HepG2 (cell line): Measurements from ENCODE around the gene BPHL. TPM values are rescaled to one million over a fixed set of nuclear protein-coding genes. Genes with fewer than 3 reads are reported as not detected.

Source experiments
- ARNTL ChIP-seq: sonication (generic); formaldehyde crosslinking; IDR thresholded peaks from 2 replicates; pipeline ENCODE4 v1.4.0; 2020; ENCODE audit warnings: mild to moderate bottlenecking, missing genetic modification reagents
- CEBPB ChIP-seq: IDR thresholded peaks from 2 replicates; pipeline ENCODE4 v1.6.1; 2011; ENCODE audit warnings: low read depth, low read length, improper control_type of control experiment, borderline replicate concordance
- FLYWCH1 ChIP-seq: sonication (generic); formaldehyde crosslinking; IDR thresholded peaks from 2 replicates; pipeline ENCODE4 v1.8.1; 2023; ENCODE audit warnings: mild to moderate bottlenecking, missing genetic modification reagents
- FOSL2 ChIP-seq: sonication (generic); formaldehyde crosslinking; IDR thresholded peaks from 2 replicates; pipeline ENCODE4 v1.4.0; 2020; ENCODE audit warnings: missing genetic modification reagents
- FOXA1 ChIP-seq, 2 experiments: fragments of 450-650 bp in 1 of 2; sonication (generic) in 1 of 2; formaldehyde crosslinking in 1 of 2; IDR thresholded peaks; 2 replicates each; pipeline versions ENCODE4 v1.4.0 to v1.6.1; 2016 to 2020; ENCODE audit warnings: missing genetic modification reagents in 1 of 2
- HNRNPLL ChIP-seq: fragments of 200-400 bp; formaldehyde crosslinking; IDR thresholded peaks from 2 replicates; pipeline ENCODE4 v1.6.1; 2017; ENCODE audit warnings: mild to moderate bottlenecking, low read depth, low read length; ENCODE audit not compliant: poor library complexity, severe bottlenecking
- KDM4B ChIP-seq: sonication (generic); formaldehyde crosslinking; IDR thresholded peaks from 2 replicates; pipeline ENCODE4 v1.4.0; 2020; ENCODE audit warnings: missing genetic modification reagents
- KLF12 ChIP-seq: sonication (generic); formaldehyde crosslinking; IDR thresholded peaks from 2 replicates; pipeline ENCODE4 v1.4.0; 2020; ENCODE audit warnings: missing genetic modification reagents, borderline replicate concordance
- KLF15 ChIP-seq: sonication (generic); formaldehyde crosslinking; IDR thresholded peaks from 2 replicates; pipeline ENCODE4 v1.8.1; 2023; ENCODE audit warnings: borderline replicate concordance, mild to moderate bottlenecking, inconsistent platforms, missing genetic modification reagents, mixed read lengths
- NCOA1 ChIP-seq: sonication (generic); formaldehyde crosslinking; IDR thresholded peaks from 2 replicates; pipeline ENCODE4 v1.9.0; 2021; ENCODE audit warnings: missing genetic modification reagents
- NFYC ChIP-seq: IDR thresholded peaks from 2 replicates; pipeline ENCODE4 v1.6.1; 2016; ENCODE audit warnings: missing genetic modification reagents, missing compliant biosample characterization
- NR2F1 ChIP-seq, 2 experiments: fragments of 450-650 bp in 1 of 2; formaldehyde crosslinking in 1 of 2; IDR thresholded peaks; 2 replicates each; pipeline versions ENCODE4 v1.5.0 to v1.6.1; 2016 to 2020; ENCODE audit warnings: mild to moderate bottlenecking in 1 of 2, missing compliant biosample characterization in 1 of 2, missing genetic modification reagents in 1 of 2, moderate library complexity in 1 of 2
- PAWR ChIP-seq: sonication (generic); formaldehyde crosslinking; IDR thresholded peaks from 2 replicates; pipeline ENCODE4 v1.4.0; 2020; ENCODE audit warnings: missing genetic modification reagents, mild to moderate bottlenecking, borderline replicate concordance
- SMAD1 ChIP-seq: sonication (generic); formaldehyde crosslinking; IDR thresholded peaks from 2 replicates; pipeline ENCODE4 v1.4.0; 2020; ENCODE audit warnings: missing genetic modification reagents, low read depth, mild to moderate bottlenecking, borderline replicate concordance
- SMYD3 ChIP-seq: sonication (generic); formaldehyde crosslinking; IDR thresholded peaks from 2 replicates; pipeline ENCODE4 v1.8.1; 2023; ENCODE audit warnings: mild to moderate bottlenecking, missing genetic modification reagents
- SRSF1 ChIP-seq: fragments of 200-400 bp; formaldehyde crosslinking; optimal IDR thresholded peaks from 2 replicates; pipeline ENCODE3; 2017; ENCODE audit warnings: mild to moderate bottlenecking, low read depth, low read length, moderate library complexity
- SUZ12 ChIP-seq: fragments of 150-350 bp; IDR thresholded peaks from 2 replicates; pipeline ENCODE4 v1.6.1; 2014; ENCODE audit warnings: low read depth, low read length
- TRIM24 ChIP-seq: sonication (generic); formaldehyde crosslinking; IDR thresholded peaks from 2 replicates; pipeline ENCODE4 v1.8.0; 2022; ENCODE audit warnings: mild to moderate bottlenecking, missing genetic modification reagents
- ZFP36 ChIP-seq: fragments of 150-350 bp; IDR thresholded peaks from 2 replicates; pipeline ENCODE4 v1.6.1; 2018; ENCODE audit warnings: borderline replicate concordance, low read length, low read depth; ENCODE audit not compliant: partially characterized antibody
- ZFP41 ChIP-seq: sonication (generic); formaldehyde crosslinking; IDR thresholded peaks from 2 replicates; pipeline ENCODE4 v1.4.0; 2020; ENCODE audit warnings: mild to moderate bottlenecking, missing genetic modification reagents, borderline replicate concordance
- ZNF143 ChIP-seq: sonication (generic); formaldehyde crosslinking; IDR thresholded peaks from 2 replicates; pipeline ENCODE4 v1.4.0; 2020; ENCODE audit warnings: missing genetic modification reagents
- ZNF326 ChIP-seq: sonication (generic); formaldehyde crosslinking; IDR thresholded peaks from 2 replicates; pipeline ENCODE4 v1.4.0; 2020; ENCODE audit warnings: missing genetic modification reagents, borderline replicate concordance
- ZNF335 ChIP-seq: sonication (generic); formaldehyde crosslinking; IDR thresholded peaks from 2 replicates; pipeline ENCODE4 v1.4.0; 2020; ENCODE audit warnings: missing genetic modification reagents
- ZNF343 ChIP-seq: sonication (generic); formaldehyde crosslinking; IDR thresholded peaks from 2 replicates; pipeline ENCODE4 v1.4.0; 2020; ENCODE audit warnings: mild to moderate bottlenecking, missing genetic modification reagents
- ZNF546 ChIP-seq: sonication (generic); formaldehyde crosslinking; conservative IDR thresholded peaks from 2 replicates; pipeline ENCODE4 v1.8.1; 2023; ENCODE audit warnings: mild to moderate bottlenecking, missing genetic modification reagents
- ZNF569 ChIP-seq: sonication (generic); formaldehyde crosslinking; IDR thresholded peaks from 2 replicates; pipeline ENCODE4 v1.5.0; 2020; ENCODE audit warnings: mild to moderate bottlenecking, missing genetic modification reagents, moderate library complexity, borderline replicate concordance
- ZNF713 ChIP-seq: sonication (generic); formaldehyde crosslinking; IDR thresholded peaks from 2 replicates; pipeline ENCODE4 v1.4.0; 2020; ENCODE audit warnings: mild to moderate bottlenecking, missing genetic modification reagents
- polyA plus RNA-seq, 8 experiments: library from polyadenylated mRNA; depleted of rRNA in 3 of 8; stranded (reverse) in 7 of 8; unstranded in 1 of 8; fragments of >200 nt; fragmentation: Illumina TruSeq in 4 of 8; extraction: Trizol in 4 of 8; gene quantifications; 2 replicates each; pipeline versions ENCODE4 v1.2.1 to v1.2.3, GENCODE V29; 2011 to 2016; ENCODE audit warnings: low read depth in 4 of 8, missing spikeins in 1 of 8, mixed read lengths in 1 of 8; ENCODE audit not compliant: insufficient read depth in 1 of 8
- total RNA-seq, 5 experiments: library from RNA; depleted of rRNA; stranded (reverse); fragments of >200 nt; fragmentation: Illumina TruSeq; extraction: Trizol; gene quantifications; 2 replicates each; pipeline ENCODE4 v1.2.3, GENCODE V29; 2016; ENCODE audit warnings: low read depth in 1 of 5
- TF ChIP-seq, protein P1 (sequence below): sonication (generic); formaldehyde crosslinking; IDR thresholded peaks from 2 replicates; pipeline ENCODE4 v1.4.0; 2020; ENCODE audit warnings: missing genetic modification reagents
- TF ChIP-seq, protein P2 (sequence below): sonication (generic); formaldehyde crosslinking; IDR thresholded peaks from 2 replicates; pipeline ENCODE4 v1.5.0; 2020; ENCODE audit warnings: missing genetic modification reagents, mild to moderate bottlenecking, borderline replicate concordance

The BPHL gene
- total and polyA plus RNA-seq, 2 of the 13 experiments (the other 11 are each of a cell fraction or from before 2014, with no cell fraction given) = 37.8 to 39.5 TPM

DNA sequence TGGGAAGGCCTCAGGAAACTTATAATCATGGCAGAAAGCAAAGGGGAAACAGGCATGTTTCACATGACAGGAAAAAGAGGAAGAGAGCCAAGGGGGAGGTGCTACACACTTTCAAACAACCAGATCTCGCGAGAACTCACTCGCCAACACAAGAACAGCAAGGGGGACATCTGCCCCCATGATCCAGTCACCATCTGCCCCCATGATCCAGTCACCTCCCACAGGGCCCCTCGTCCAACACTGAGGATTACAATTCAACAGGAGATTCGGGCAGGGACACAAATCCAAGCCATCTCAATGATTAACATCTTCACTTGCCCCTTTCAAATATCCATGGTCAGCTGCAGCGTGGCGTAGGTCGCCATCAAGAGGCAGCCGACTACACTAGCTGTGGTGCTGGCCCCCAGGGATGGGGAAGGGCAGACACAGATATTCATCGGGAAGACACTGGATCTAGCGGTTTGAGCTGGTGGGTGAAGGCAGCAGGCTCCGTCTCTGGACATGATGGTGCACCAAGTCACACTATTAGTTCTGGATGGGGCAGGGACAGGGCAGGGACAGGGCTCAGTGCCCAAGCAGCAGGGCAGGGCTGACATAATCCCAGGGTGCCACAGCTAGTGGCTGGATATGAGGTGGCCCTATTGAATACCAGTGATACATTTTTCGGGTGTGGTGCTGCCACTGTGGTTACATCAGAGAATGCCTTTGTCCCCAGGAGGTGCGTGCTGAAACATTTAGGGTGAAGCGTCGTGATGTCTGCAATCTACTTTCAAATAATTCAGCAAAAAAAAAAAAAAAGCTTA, 77.4 kb downstream of the BPHL start (continued):
- no peak for TF ChIP-seq ZNF143
- no peak for TF ChIP-seq FLYWCH1
- TF ChIP-seq NR2F1 (CRISPR knock-in tag; IDR thresholded peaks at IDR 0.05) = no peak
- peak; percentile 23; the same call in 1 of the 2 replicates for TF ChIP-seq SMYD3 (CRISPR knock-in tag)
- TF ChIP-seq SUZ12 = no peak
- TF ChIP-seq SMAD1 (CRISPR knock-in tag) = no peak
- 0 out of 2 replicates have a peak, but pooled peaks have one; percentile 61 for TF ChIP-seq KDM4B (CRISPR knock-in tag)
- TF ChIP-seq NFYC (CRISPR knock-in tag) = peak; percentile 25; the same call in 1 of the 2 replicates
- TF ChIP-seq SRSF1 = peak; percentile 72
- no peak for TF ChIP-seq ZNF569 (CRISPR knock-in tag)
- TF ChIP-seq, protein P1, sequence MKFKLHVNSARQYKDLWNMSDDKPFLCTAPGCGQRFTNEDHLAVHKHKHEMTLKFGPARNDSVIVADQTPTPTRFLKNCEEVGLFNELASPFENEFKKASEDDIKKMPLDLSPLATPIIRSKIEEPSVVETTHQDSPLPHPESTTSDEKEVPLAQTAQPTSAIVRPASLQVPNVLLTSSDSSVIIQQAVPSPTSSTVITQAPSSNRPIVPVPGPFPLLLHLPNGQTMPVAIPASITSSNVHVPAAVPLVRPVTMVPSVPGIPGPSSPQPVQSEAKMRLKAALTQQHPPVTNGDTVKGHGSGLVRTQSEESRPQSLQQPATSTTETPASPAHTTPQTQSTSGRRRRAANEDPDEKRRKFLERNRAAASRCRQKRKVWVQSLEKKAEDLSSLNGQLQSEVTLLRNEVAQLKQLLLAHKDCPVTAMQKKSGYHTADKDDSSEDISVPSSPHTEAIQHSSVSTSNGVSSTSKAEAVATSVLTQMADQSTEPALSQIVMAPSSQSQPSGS (CRISPR knock-in tag) = 0 out of 2 replicates have a peak, but pooled peaks have one; percentile 14
- TF ChIP-seq ZNF335 (CRISPR knock-in tag) = no peak
- TF ChIP-seq KLF15 (CRISPR knock-in tag) = no peak
- TF ChIP-seq, protein P2, sequence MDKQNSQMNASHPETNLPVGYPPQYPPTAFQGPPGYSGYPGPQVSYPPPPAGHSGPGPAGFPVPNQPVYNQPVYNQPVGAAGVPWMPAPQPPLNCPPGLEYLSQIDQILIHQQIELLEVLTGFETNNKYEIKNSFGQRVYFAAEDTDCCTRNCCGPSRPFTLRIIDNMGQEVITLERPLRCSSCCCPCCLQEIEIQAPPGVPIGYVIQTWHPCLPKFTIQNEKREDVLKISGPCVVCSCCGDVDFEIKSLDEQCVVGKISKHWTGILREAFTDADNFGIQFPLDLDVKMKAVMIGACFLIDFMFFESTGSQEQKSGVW (CRISPR knock-in tag) = no peak
- TF ChIP-seq ZNF326 (CRISPR knock-in tag) = no peak
- no peak for TF ChIP-seq ZNF546 (CRISPR knock-in tag)
- no peak for TF ChIP-seq ZNF713
- no peak for TF ChIP-seq KLF12
- no peak for TF ChIP-seq NCOA1 (CRISPR knock-in tag)
- peak; percentile 61 for TF ChIP-seq FOSL2
- no peak for TF ChIP-seq FOXA1 (IDR thresholded peaks at IDR 0.05)
- TF ChIP-seq FOXA1 (CRISPR knock-in tag; IDR thresholded peaks at IDR 0.05) = no peak; the same call in 1 of the 2 replicates
- no peak for TF ChIP-seq ARNTL (CRISPR knock-in tag)
- TF ChIP-seq ZNF343 (CRISPR knock-in tag) = no peak
- TF ChIP-seq CEBPB = no peak
- TF ChIP-seq PAWR = no peak
- TF ChIP-seq ZFP41 (CRISPR knock-in tag) = no peak
- TF ChIP-seq HNRNPLL = no peak
- TF ChIP-seq ZFP36 = no peak
- TF ChIP-seq TRIM24 (CRISPR knock-in tag) = no peak
